ENCODE measurements around the gene HTR2A.

GRCh38 chr13:46926916-46927590, 30.2 kb upstream of the HTR2A start:
- TF ChIP-seq CTCF (IDR thresholded peaks at IDR 0.05) = no peak
- no peak for TF ChIP-seq POLR2A (IDR thresholded peaks at IDR 0.05)
